K562 (cell line): ENCODE data around the gene WASF2. TPM values are rescaled to one million over a fixed set of nuclear protein-coding genes. Genes with fewer than 3 reads are reported as not detected.
A peak's percentile ranks its signal among the peaks of the same experiment; 100 is the strongest.

Experiments used
- ARID2 ChIP-seq: fragments of 450-650 bp; IDR thresholded peaks from 2 replicates; pipeline ENCODE4 v1.6.1; 2017; ENCODE audit warnings: antibody characterized with exemption, mild to moderate bottlenecking
- ATF6 ChIP-seq: sonication (generic); formaldehyde crosslinking; IDR thresholded peaks from 2 replicates; pipeline ENCODE4 v1.4.0; 2020; ENCODE audit warnings: mild to moderate bottlenecking, missing genetic modification reagents
- CBX8 ChIP-seq: fragments of 200-600 bp; sonication (generic); IDR thresholded peaks from 2 replicates; pipeline ENCODE4 v1.6.1; 2012; ENCODE audit warnings: borderline replicate concordance, mixed run types, low read depth, mild to moderate bottlenecking, moderate library complexity, mixed read lengths, low read length, control low read depth, inconsistent platforms; ENCODE audit not compliant: poor library complexity, severe bottlenecking; ENCODE audit errors: extremely low read depth
- ELF2 ChIP-seq: fragments of 250-450 bp; sonication (Bioruptor Pico); IDR thresholded peaks from 2 replicates; pipeline ENCODE4 v1.5.0; 2021; ENCODE audit warnings: mild to moderate bottlenecking
- MBD2 ChIP-seq: sonication (generic); IDR thresholded peaks from 2 replicates; pipeline ENCODE4 v1.6.1; 2016; ENCODE audit warnings: low read depth, borderline replicate concordance
- MTA3 ChIP-seq: fragments of 450-650 bp; formaldehyde crosslinking; IDR thresholded peaks from 2 replicates; pipeline ENCODE4 v1.6.1; 2017; ENCODE audit warnings: mild to moderate bottlenecking, borderline replicate concordance
- NFE2L1 ChIP-seq: fragments of 450-650 bp; IDR thresholded peaks from 2 replicates; pipeline ENCODE4 v1.6.1; 2016; ENCODE audit warnings: missing genetic modification characterization, low read depth, mild to moderate bottlenecking, missing compliant biosample characterization, moderate library complexity, borderline replicate concordance
- PHB2 ChIP-seq: fragments of 450-650 bp; IDR thresholded peaks from 2 replicates; pipeline ENCODE4 v1.6.1; 2017; ENCODE audit warnings: low read depth
- RBM17 ChIP-seq: fragments of 200-400 bp; formaldehyde crosslinking; IDR thresholded peaks from 2 replicates; pipeline ENCODE4 v1.6.1; 2017; ENCODE audit warnings: low read depth, mild to moderate bottlenecking, low read length, borderline replicate concordance
- ZBTB9 ChIP-seq: fragments of 450-650 bp; formaldehyde crosslinking; IDR thresholded peaks from 2 replicates; pipeline ENCODE4 v1.4.0; 2020; ENCODE audit warnings: mild to moderate bottlenecking, moderate library complexity
- ZFPM2 ChIP-seq: fragments of 250-450 bp; sonication (Bioruptor Pico); IDR thresholded peaks from 2 replicates; pipeline ENCODE4 v1.5.1; 2022; ENCODE audit warnings: mild to moderate bottlenecking
- ZNF212 ChIP-seq: fragments of 450-650 bp; formaldehyde crosslinking; IDR thresholded peaks from 2 replicates; pipeline ENCODE4 v1.4.0; 2020; ENCODE audit warnings: mild to moderate bottlenecking
- polyA plus RNA-seq, 8 experiments: library from polyadenylated mRNA; depleted of rRNA in 4 of 8; stranded (reverse) in 5 of 8; unstranded in 3 of 8; fragments of >200 nt; fragmentation: Nextera tagmentation in 2 of 8; fragmentation: Illumina TruSeq in 1 of 8; extraction: Ambion mirVana in 2 of 8; extraction: Trizol in 1 of 8; gene quantifications; 2 replicates each; pipeline versions ENCODE4 v1.2.1 to v1.2.3, GENCODE V29; 2011 to 2014; ENCODE audit warnings: inconsistent platforms in 1 of 8, missing spikeins in 1 of 8
- total RNA-seq, 7 experiments: library from RNA; depleted of rRNA in 6 of 7; stranded (reverse); fragments of >200 nt in 6 of 7; fragmentation: Illumina TruSeq in 2 of 7; extraction: Trizol in 2 of 7; gene quantifications; 2 replicates each; pipeline versions ENCODE4 v1.2.1 to v1.2.3, GENCODE V29; 2011 to 2021; ENCODE audit warnings: low replicate concordance in 1 of 7
- TF ChIP-seq, protein P1 (sequence below): fragments of 450-650 bp; formaldehyde crosslinking; conservative IDR thresholded peaks from 2 replicates; pipeline ENCODE4 v1.4.0; 2022; ENCODE audit warnings: mild to moderate bottlenecking, missing genetic modification characterization

The WASF2 gene
- total and polyA plus RNA-seq, 9 of the 15 experiments (the other 6 are each of a cell fraction or from before 2014, with no cell fraction given): 8.2 to 163 (median 31.2) TPM

- TF ChIP-seq ATF6 (CRISPR knock-in tag): peak; percentile 47; the same call in 1 of the 2 replicates
- TF ChIP-seq, protein P1, sequence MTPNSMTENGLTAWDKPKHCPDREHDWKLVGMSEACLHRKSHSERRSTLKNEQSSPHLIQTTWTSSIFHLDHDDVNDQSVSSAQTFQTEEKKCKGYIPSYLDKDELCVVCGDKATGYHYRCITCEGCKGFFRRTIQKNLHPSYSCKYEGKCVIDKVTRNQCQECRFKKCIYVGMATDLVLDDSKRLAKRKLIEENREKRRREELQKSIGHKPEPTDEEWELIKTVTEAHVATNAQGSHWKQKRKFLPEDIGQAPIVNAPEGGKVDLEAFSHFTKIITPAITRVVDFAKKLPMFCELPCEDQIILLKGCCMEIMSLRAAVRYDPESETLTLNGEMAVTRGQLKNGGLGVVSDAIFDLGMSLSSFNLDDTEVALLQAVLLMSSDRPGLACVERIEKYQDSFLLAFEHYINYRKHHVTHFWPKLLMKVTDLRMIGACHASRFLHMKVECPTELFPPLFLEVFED: peak; percentile 85
- no peak for TF ChIP-seq ZBTB9
- TF ChIP-seq RBM17: no peak
- TF ChIP-seq ZFPM2 (CRISPR knock-in tag): no peak
- TF ChIP-seq MBD2: peak; percentile 26; the same call in 1 of the 2 replicates
- no peak for TF ChIP-seq ELF2 (CRISPR knock-in tag)
- TF ChIP-seq NFE2L1 (tag): no peak
- peak; percentile 88 for TF ChIP-seq MTA3
- peak; percentile 51; the same call in 1 of the 2 replicates for TF ChIP-seq PHB2
- no peak for TF ChIP-seq ARID2
- no peak for TF ChIP-seq ZNF212 (CRISPR knock-in tag)
- TF ChIP-seq CBX8: no peak
Measured at GRCh38 chr1:27392096-27392777, 97.7 kb downstream of the WASF2 start, which contains the start of gene GPR3 (continued).
